ENCODE data around the gene ATOSB.

The ATOSB gene

GRCh38 chr9:35112257-35113020 is 3.2 kb downstream of the ATOSB start:
- Histone ChIP-seq H3K4me1 (ENCODE audit: control insufficient read depth, insufficient read depth, low read length) (peaks cover 24% of the 10 kb centered on the region), H3K36me3 (ENCODE audit: control insufficient read depth, insufficient read depth, low read length) (peaks cover 5% of the 10 kb centered on the region; the same call in 1 of the 2 replicates), H3K9ac (ENCODE audit: low read depth, low read length) (no peak overlapping the region), H3K9me3 (ENCODE audit: control insufficient read depth, insufficient read depth, low read length) (no peaks in the 10 kb centered on the region), H3K27ac (ENCODE audit: low read depth, low read length) (no peak overlapping the region), H3K4me3 (ENCODE audit: low read depth, low read length) (no peak overlapping the region; the same call in 1 of the 2 replicates), H3K27me3 (ENCODE audit: control insufficient read depth, insufficient read depth, low read length) (no peaks in the 10 kb centered on the region)

- H3K4me3 ChIP-seq (ENCODE audit: low read depth, low read length) = peak overlapping the region; percentile 79
- peak overlapping the region; percentile 32 for H3K9ac ChIP-seq (ENCODE audit: low read depth, low read length)
- no peaks in the 10 kb centered on the region for H3K9me3 ChIP-seq (ENCODE audit: control insufficient read depth, insufficient read depth, low read length)
- H3K36me3 ChIP-seq (ENCODE audit: control insufficient read depth, insufficient read depth, low read length) = peaks cover 12% of the 10 kb centered on the region
- H3K27ac ChIP-seq (ENCODE audit: low read depth, low read length) = peak overlapping the region; percentile 61
- peaks cover 24% of the 10 kb centered on the region for H3K4me1 ChIP-seq (ENCODE audit: control insufficient read depth, insufficient read depth, low read length)
- no peaks in the 10 kb centered on the region for H3K27me3 ChIP-seq (ENCODE audit: control insufficient read depth, insufficient read depth, low read length)
Measured at GRCh38 chr9:35111001-35111933, 4.4 kb downstream of the ATOSB start.

- H3K9ac ChIP-seq (ENCODE audit: low read depth, low read length) = no peak overlapping the region
- H3K27ac ChIP-seq (ENCODE audit: low read depth, low read length) = no peak overlapping the region
- H3K4me1 ChIP-seq (ENCODE audit: control insufficient read depth, insufficient read depth, low read length) = peaks cover 24% of the 10 kb centered on the region
- H3K27me3 ChIP-seq (ENCODE audit: control insufficient read depth, insufficient read depth, low read length) = no peaks in the 10 kb centered on the region
- H3K9me3 ChIP-seq (ENCODE audit: control insufficient read depth, insufficient read depth, low read length) = no peaks in the 10 kb centered on the region
- H3K4me3 ChIP-seq (ENCODE audit: low read depth, low read length) = peak overlapping the region; percentile 79
- peaks cover 21% of the 10 kb centered on the region for H3K36me3 ChIP-seq (ENCODE audit: control insufficient read depth, insufficient read depth, low read length)
Measured at GRCh38 chr9:35110327-35110761, 5.3 kb downstream of the ATOSB start.

GRCh38 chr9:35108946-35109575 is 6.6 kb downstream of the ATOSB start:
- no peak overlapping the region for H3K4me3 ChIP-seq (ENCODE audit: low read depth, low read length)
- peaks cover 13% of the 10 kb centered on the region for H3K4me1 ChIP-seq (ENCODE audit: control insufficient read depth, insufficient read depth, low read length)
- H3K36me3 ChIP-seq (ENCODE audit: control insufficient read depth, insufficient read depth, low read length) = peaks cover 29% of the 10 kb centered on the region
- H3K9me3 ChIP-seq (ENCODE audit: control insufficient read depth, insufficient read depth, low read length) = no peaks in the 10 kb centered on the region
- H3K9ac ChIP-seq (ENCODE audit: low read depth, low read length) = no peak overlapping the region
- no peak overlapping the region for H3K27ac ChIP-seq (ENCODE audit: low read depth, low read length)
- H3K27me3 ChIP-seq (ENCODE audit: control insufficient read depth, insufficient read depth, low read length) = no peaks in the 10 kb centered on the region

- peaks cover 14% of the 10 kb centered on the region for H3K4me1 ChIP-seq (ENCODE audit: control insufficient read depth, insufficient read depth, low read length)
- peaks cover 29% of the 10 kb centered on the region for H3K36me3 ChIP-seq (ENCODE audit: control insufficient read depth, insufficient read depth, low read length)
- H3K9me3 ChIP-seq (ENCODE audit: control insufficient read depth, insufficient read depth, low read length) = no peaks in the 10 kb centered on the region
- no peaks in the 10 kb centered on the region for H3K27me3 ChIP-seq (ENCODE audit: control insufficient read depth, insufficient read depth, low read length)
- H3K4me3 ChIP-seq (ENCODE audit: low read depth, low read length) = no peak overlapping the region
- no peak overlapping the region for H3K9ac ChIP-seq (ENCODE audit: low read depth, low read length)
- no peak overlapping the region for H3K27ac ChIP-seq (ENCODE audit: low read depth, low read length)
Measured at GRCh38 chr9:35108461-35108860, 7.2 kb downstream of the ATOSB start.

- Histone ChIP-seq H3K9ac (ENCODE audit: low read depth, low read length) (no peak overlapping the region), H3K27ac (ENCODE audit: low read depth, low read length) (no peak overlapping the region), H3K9me3 (ENCODE audit: control insufficient read depth, insufficient read depth, low read length) (no peaks in the 10 kb centered on the region), H3K4me3 (ENCODE audit: low read depth, low read length) (no peak overlapping the region), H3K36me3 (ENCODE audit: control insufficient read depth, insufficient read depth, low read length) (peaks cover 29% of the 10 kb centered on the region), H3K27me3 (ENCODE audit: control insufficient read depth, insufficient read depth, low read length) (no peaks in the 10 kb centered on the region), H3K4me1 (ENCODE audit: control insufficient read depth, insufficient read depth, low read length) (peaks cover 14% of the 10 kb centered on the region)
Measured at GRCh38 chr9:35107297-35108290, 8.1 kb downstream of the ATOSB start.

- no peak overlapping the region for H3K27ac ChIP-seq (ENCODE audit: low read depth, low read length)
- H3K4me1 ChIP-seq (ENCODE audit: control insufficient read depth, insufficient read depth, low read length) = peaks cover 17% of the 10 kb centered on the region
- no peaks in the 10 kb centered on the region for H3K9me3 ChIP-seq (ENCODE audit: control insufficient read depth, insufficient read depth, low read length)
- H3K9ac ChIP-seq (ENCODE audit: low read depth, low read length) = no peak overlapping the region
- H3K36me3 ChIP-seq (ENCODE audit: control insufficient read depth, insufficient read depth, low read length) = peaks cover 36% of the 10 kb centered on the region
- H3K4me3 ChIP-seq (ENCODE audit: low read depth, low read length) = no peak overlapping the region
- H3K27me3 ChIP-seq (ENCODE audit: control insufficient read depth, insufficient read depth, low read length) = no peaks in the 10 kb centered on the region
Measured at GRCh38 chr9:35106343-35106730, 9.3 kb downstream of the ATOSB start.

- Histone ChIP-seq H3K9me3 (ENCODE audit: control insufficient read depth, insufficient read depth, low read length) (no peaks in the 10 kb centered on the region), H3K9ac (ENCODE audit: low read depth, low read length) (no peak overlapping the region), H3K36me3 (ENCODE audit: control insufficient read depth, insufficient read depth, low read length) (peaks cover 42% of the 10 kb centered on the region), H3K4me3 (ENCODE audit: low read depth, low read length) (no peak overlapping the region), H3K27ac (ENCODE audit: low read depth, low read length) (no peak overlapping the region), H3K27me3 (ENCODE audit: control insufficient read depth, insufficient read depth, low read length) (no peaks in the 10 kb centered on the region), H3K4me1 (ENCODE audit: control insufficient read depth, insufficient read depth, low read length) (peaks cover 15% of the 10 kb centered on the region)
Measured at GRCh38 chr9:35105571-35106342, 9.9 kb downstream of the ATOSB start.

- Histone ChIP-seq H3K4me3 (ENCODE audit: low read depth, low read length) (no peak overlapping the region), H3K9ac (ENCODE audit: low read depth, low read length) (no peak overlapping the region), H3K27me3 (ENCODE audit: control insufficient read depth, insufficient read depth, low read length) (no peaks in the 10 kb centered on the region), H3K36me3 (ENCODE audit: control insufficient read depth, insufficient read depth, low read length) (peaks cover 49% of the 10 kb centered on the region), H3K27ac (ENCODE audit: low read depth, low read length) (no peak overlapping the region), H3K4me1 (ENCODE audit: control insufficient read depth, insufficient read depth, low read length) (peaks cover 13% of the 10 kb centered on the region), H3K9me3 (ENCODE audit: control insufficient read depth, insufficient read depth, low read length) (no peaks in the 10 kb centered on the region)
Measured at GRCh38 chr9:35105126-35105525, 10.5 kb downstream of the ATOSB start.
